Activated CD4-positive, alpha-beta memory T cell treated with anti-CD3 and anti-CD28 coated beads for 36 hours (primary cell): ENCODE data around the gene ZDHHC11B. TPM values are rescaled to one million over a fixed set of nuclear protein-coding genes. Genes with fewer than 3 reads are reported as not detected.
"Not testable (repeated sequence)": the region's sequence is repeated elsewhere in the genome, so short reads cannot be mapped to it uniquely, and the experiment has no call there.

ENCODE experiments used
- CTCF ChIA-PET: fragments of 350-600 bp; sonication (Branson Sonifier 250); formaldehyde crosslinking; loops from one replicate; lab custom pipeline; 2021; ENCODE audit warnings: antibody characterized with exemption, inconsistent platforms; lab: Charles Lee
- POLR2A ChIA-PET: fragments of 350-600 bp; sonication (Branson Sonifier 250); formaldehyde crosslinking; loops from one replicate; lab custom pipeline; 2021; ENCODE audit warnings: antibody characterized with exemption; lab: Charles Lee
- DNase-seq: peaks from one replicate; pipeline ENCODE4 v3.0.0-alpha.2; 2020
- H3K27ac Mint-ChIP-seq: one replicate; pipeline ENCODE4 v1.8.0; 2021; ENCODE audit warnings: mixed read lengths
- H3K27me3 Mint-ChIP-seq: one replicate; pipeline ENCODE4 v1.8.0; 2021; ENCODE audit warnings: mixed read lengths
- H3K36me3 Mint-ChIP-seq: one replicate; pipeline ENCODE4 v1.8.0; 2021; ENCODE audit warnings: mixed read lengths
- H3K4me1 Mint-ChIP-seq: one replicate; pipeline ENCODE4 v1.8.0; 2021; ENCODE audit warnings: low read depth, mixed read lengths
- H3K4me3 Mint-ChIP-seq: one replicate; pipeline ENCODE4 v1.8.0; 2021; ENCODE audit warnings: mild to moderate bottlenecking, mixed read lengths
- H3K9me3 Mint-ChIP-seq: one replicate; pipeline ENCODE4 v1.8.0; 2021; ENCODE audit warnings: mixed read lengths
- intact Hi-C: fragments of 100-400 bp; cut with micrococcal nuclease; formaldehyde crosslinking; loops from one replicate; pipeline ENCODE4 v1.15.1; 2023
- total RNA-seq, 2 experiments: library from RNA; stranded (reverse); gene quantifications; one replicate each; pipeline ENCODE4 v1.2.3, GENCODE V29; 2021

Gene ZDHHC11B
- total RNA-seq, 2 experiments from 2014 or later = 0.34 to 0.67 TPM

- Mint-ChIP-seq H3K4me3 (no peak overlapping the region), H3K36me3 (no peaks in the 10 kb centered on the region), H3K27me3 (no peaks in the 10 kb centered on the region), H3K9me3 (peaks cover 3% of the 10 kb centered on the region), H3K27ac (no peak overlapping the region), H3K4me1 (peaks cover 19% of the 10 kb centered on the region)
- no peak for DNase-seq
- intact Hi-C loops = no loop called here
- CTCF ChIA-PET = no interaction called here
- POLR2A ChIA-PET = no interaction called here
These were observed 23.3 kb downstream of the ZDHHC11B start for GRCh38 chr5:761059-761771.

- no peak for DNase-seq
- peaks cover 3% of the 10 kb centered on the region for H3K9me3 Mint-ChIP-seq
- ChIA-PET CTCF (no interaction called here), POLR2A (no interaction called here)
- no peak overlapping the region for H3K27ac Mint-ChIP-seq
- H3K4me3 Mint-ChIP-seq = no peak overlapping the region
- peaks cover 19% of the 10 kb centered on the region for H3K4me1 Mint-ChIP-seq
- H3K27me3 Mint-ChIP-seq = no peaks in the 10 kb centered on the region
- H3K36me3 Mint-ChIP-seq = no peaks in the 10 kb centered on the region
- intact Hi-C loops = no loop called here
These were observed 24.0 kb downstream of the ZDHHC11B start for GRCh38 chr5:760363-761058.

GRCh38 chr5:759781-760362, 24.7 kb downstream of the ZDHHC11B start:
- CTCF ChIA-PET = no interaction called here
- no peak for DNase-seq
- H3K9me3 Mint-ChIP-seq = no peaks in the 10 kb centered on the region
- POLR2A ChIA-PET = no interaction called here
- peaks cover 19% of the 10 kb centered on the region for H3K4me1 Mint-ChIP-seq
- no peak overlapping the region for H3K4me3 Mint-ChIP-seq
- H3K27ac Mint-ChIP-seq = no peak overlapping the region
- no peaks in the 10 kb centered on the region for H3K27me3 Mint-ChIP-seq
- intact Hi-C loops = loop anchor here (2.0 kb wide), 1 partner anchor 87 kb away; no protein-coding TSS in a partner anchor
- no peaks in the 10 kb centered on the region for H3K36me3 Mint-ChIP-seq

GRCh38 chr5:759111-759751, 25.3 kb downstream of the ZDHHC11B start:
- H3K27me3 Mint-ChIP-seq = no peaks in the 10 kb centered on the region
- ChIA-PET CTCF (no interaction called here), POLR2A (interaction anchor here (1.0 kb wide), 1 partner anchor 286 kb away, joined by 3 read pairs; no protein-coding TSS in a partner anchor)
- no peaks in the 10 kb centered on the region for H3K36me3 Mint-ChIP-seq
- no peaks in the 10 kb centered on the region for H3K9me3 Mint-ChIP-seq
- peak; percentile 64 for DNase-seq
- intact Hi-C loops = loop anchor here (2.0 kb wide), 1 partner anchor 88 kb away; no protein-coding TSS in a partner anchor
- H3K27ac Mint-ChIP-seq = no peak overlapping the region
- peaks cover 20% of the 10 kb centered on the region for H3K4me1 Mint-ChIP-seq
- H3K4me3 Mint-ChIP-seq = no peak overlapping the region

- H3K27ac Mint-ChIP-seq = no peak overlapping the region
- CTCF ChIA-PET = no interaction called here
- no peaks in the 10 kb centered on the region for H3K9me3 Mint-ChIP-seq
- POLR2A ChIA-PET = interaction anchor here (0.9 to 1.0 kb wide), 2 partner anchors 134 to 285 kb away, joined by 3 read pairs; partner anchors contain the start of genes BRD9 and TRIP13
- DNase-seq = no peak
- intact Hi-C loops = loop anchor here (2.0 kb wide), 1 partner anchor 88 kb away; no protein-coding TSS in a partner anchor
- H3K4me1 Mint-ChIP-seq = peaks cover 21% of the 10 kb centered on the region
- H3K36me3 Mint-ChIP-seq = no peaks in the 10 kb centered on the region
- H3K27me3 Mint-ChIP-seq = no peaks in the 10 kb centered on the region
- no peak overlapping the region for H3K4me3 Mint-ChIP-seq
These were observed 25.9 kb downstream of the ZDHHC11B start for GRCh38 chr5:758698-759053.

- Mint-ChIP-seq H3K9me3 (no peaks in the 10 kb centered on the region), H3K27me3 (no peaks in the 10 kb centered on the region), H3K4me1 (peaks cover 21% of the 10 kb centered on the region), H3K4me3 (no peak overlapping the region), H3K36me3 (no peaks in the 10 kb centered on the region), H3K27ac (no peak overlapping the region)
- peak; percentile 59 for DNase-seq
- ChIA-PET POLR2A (interaction anchor here (0.9 to 1.0 kb wide), 2 partner anchors 134 to 285 kb away, joined by 3 read pairs; partner anchors contain the start of genes BRD9 and TRIP13), CTCF (no interaction called here)
- intact Hi-C loops = loop anchor here (2.0 kb wide), 1 partner anchor 89 kb away; no protein-coding TSS in a partner anchor
These were observed 26.4 kb downstream of the ZDHHC11B start for GRCh38 chr5:757931-758697.

- H3K36me3 Mint-ChIP-seq = no peaks in the 10 kb centered on the region
- intact Hi-C loops = no loop called here
- POLR2A ChIA-PET = no interaction called here
- CTCF ChIA-PET = no interaction called here
- H3K4me1 Mint-ChIP-seq = peaks cover 21% of the 10 kb centered on the region
- no peaks in the 10 kb centered on the region for H3K9me3 Mint-ChIP-seq
- H3K4me3 Mint-ChIP-seq = no peak overlapping the region
- no peaks in the 10 kb centered on the region for H3K27me3 Mint-ChIP-seq
- H3K27ac Mint-ChIP-seq = no peak overlapping the region
- no peak for DNase-seq
These were observed 27.1 kb downstream of the ZDHHC11B start for GRCh38 chr5:757346-757930.

GRCh38 chr5:756865-757345, 27.6 kb downstream of the ZDHHC11B start:
- POLR2A ChIA-PET = no interaction called here
- H3K27me3 Mint-ChIP-seq = no peaks in the 10 kb centered on the region
- no peak overlapping the region for H3K27ac Mint-ChIP-seq
- DNase-seq = no peak
- CTCF ChIA-PET = no interaction called here
- H3K36me3 Mint-ChIP-seq = no peaks in the 10 kb centered on the region
- peaks cover 21% of the 10 kb centered on the region for H3K4me1 Mint-ChIP-seq
- no peak overlapping the region for H3K4me3 Mint-ChIP-seq
- H3K9me3 Mint-ChIP-seq = no peaks in the 10 kb centered on the region
- intact Hi-C loops = no loop called here

GRCh38 chr5:756171-756570, 28.4 kb downstream of the ZDHHC11B start:
- POLR2A ChIA-PET = no interaction called here
- H3K4me1 Mint-ChIP-seq = peaks cover 21% of the 10 kb centered on the region
- CTCF ChIA-PET = no interaction called here
- no peak overlapping the region for H3K27ac Mint-ChIP-seq
- H3K4me3 Mint-ChIP-seq = no peak overlapping the region
- no peaks in the 10 kb centered on the region for H3K9me3 Mint-ChIP-seq
- DNase-seq = no peak
- no peaks in the 10 kb centered on the region for H3K36me3 Mint-ChIP-seq
- H3K27me3 Mint-ChIP-seq = no peaks in the 10 kb centered on the region
- intact Hi-C loops = no loop called here

GRCh38 chr5:754143-754632, 30.3 kb downstream of the ZDHHC11B start:
- H3K36me3 Mint-ChIP-seq, H3K9me3 Mint-ChIP-seq, H3K4me3 Mint-ChIP-seq, H3K27ac Mint-ChIP-seq, POLR2A ChIA-PET, CTCF ChIA-PET, intact Hi-C loops, H3K27me3 Mint-ChIP-seq: not testable (repeated sequence)
- H3K4me1 Mint-ChIP-seq = peaks cover 19% of the 10 kb centered on the region
- peak; percentile 38 for DNase-seq

GRCh38 chr5:753567-754142, 30.9 kb downstream of the ZDHHC11B start:
- not testable (repeated sequence) for H3K9me3 Mint-ChIP-seq, H3K4me3 Mint-ChIP-seq

More at GRCh38 chr5:753567-754142, 30.9 kb downstream of the ZDHHC11B start:
- POLR2A ChIA-PET, H3K36me3 Mint-ChIP-seq, intact Hi-C loops, DNase-seq, H3K27ac Mint-ChIP-seq, H3K27me3 Mint-ChIP-seq, CTCF ChIA-PET: not testable (repeated sequence)
- peaks cover 14% of the 10 kb centered on the region for H3K4me1 Mint-ChIP-seq
